Renal cortical epithelial cell (primary cell): Measurements from ENCODE around the gene LCE6A. TPM values are rescaled to one million over a fixed set of nuclear protein-coding genes. Genes with fewer than 3 reads are reported as not detected.
A peak's percentile ranks its signal among the peaks of the same experiment; 100 is the strongest.

ENCODE experiments used
- DNase-seq: peaks from one replicate; pipeline ENCODE4 v3.0.0-alpha.2; 2011; ENCODE audit warnings: low read depth
- total RNA-seq: library from RNA; depleted of rRNA; stranded (reverse); fragments of >200 nt; gene quantifications from 2 replicates; pipeline ENCODE4 v1.2.3, GENCODE V29; 2014

LCE6A gene, protein sequence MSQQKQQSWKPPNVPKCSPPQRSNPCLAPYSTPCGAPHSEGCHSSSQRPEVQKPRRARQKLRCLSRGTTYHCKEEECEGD
- total RNA-seq = not detected in 2 replicates

DNA sequence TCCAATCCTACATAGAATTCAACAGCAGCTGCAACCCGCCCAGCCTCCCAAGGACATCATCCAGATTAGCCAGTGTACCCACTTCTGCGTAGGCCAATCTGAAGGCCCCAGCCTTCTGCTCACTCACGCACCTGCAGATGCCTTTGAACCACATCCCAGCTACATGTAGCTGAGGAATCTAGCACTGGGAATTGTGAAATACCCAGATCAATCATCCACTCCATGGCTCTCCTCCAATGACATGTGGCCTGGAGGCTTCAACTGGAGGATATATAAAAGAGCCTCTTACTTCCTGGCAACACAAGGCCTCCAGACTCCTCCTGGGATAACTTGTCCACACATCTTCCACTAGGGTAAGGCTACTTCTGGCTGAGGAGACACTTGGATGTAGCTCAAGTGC, at the start of gene LCE6A:
LCE6A (plus strand) TSS at position 301 of the 400 bp plus-strand sequence. CDS start 665 bp downstream, outside the sequence.
- no peak for DNase-seq

DNA sequence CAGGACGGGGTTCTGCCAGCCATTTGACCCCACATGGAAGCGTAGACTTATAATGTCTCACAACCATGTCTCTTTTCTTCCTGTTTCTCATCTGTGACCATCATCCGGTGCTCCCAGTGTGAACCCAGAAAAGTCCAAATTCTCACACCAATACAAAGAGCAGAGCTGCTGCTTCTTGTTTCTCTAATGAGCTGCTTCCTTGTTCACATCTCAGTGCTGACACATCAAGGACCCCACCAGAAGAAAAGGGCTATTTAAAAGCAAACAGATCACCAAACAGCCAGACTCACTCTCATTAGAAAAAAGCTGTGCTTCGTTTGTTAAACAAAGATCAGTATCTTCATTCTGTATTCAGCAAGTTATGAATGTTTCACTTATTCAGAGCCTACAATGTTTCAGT, 47.0 kb upstream of the LCE6A start:
- DNase-seq = no peak

DNA sequence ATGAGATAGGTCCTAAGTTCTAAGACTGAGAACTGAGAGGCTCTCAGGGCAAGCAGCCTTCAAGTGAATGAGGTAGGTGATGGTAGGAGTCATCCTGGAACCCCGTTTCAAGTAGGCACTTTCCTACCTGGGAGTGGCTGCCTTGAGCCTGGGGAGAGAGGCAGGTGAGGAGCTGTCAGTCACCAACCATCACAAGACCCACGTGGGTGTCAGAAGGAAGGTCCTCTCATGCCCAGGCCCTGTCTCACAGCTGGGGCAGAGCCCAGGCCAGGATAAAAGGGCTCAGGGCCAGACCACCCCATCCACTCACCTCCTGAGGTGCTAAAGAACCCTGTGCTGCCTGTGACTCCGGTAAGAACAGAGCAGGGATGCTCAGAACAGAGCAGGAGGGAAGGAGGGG, 46.2 kb upstream of the LCE6A start, which contains the start of gene LCE1D:
LCE1D (plus strand) TSS at position 301 of the 400 bp plus-strand sequence. CDS start 1,074 bp downstream, outside the sequence.
- DNase-seq = no peak

DNA sequence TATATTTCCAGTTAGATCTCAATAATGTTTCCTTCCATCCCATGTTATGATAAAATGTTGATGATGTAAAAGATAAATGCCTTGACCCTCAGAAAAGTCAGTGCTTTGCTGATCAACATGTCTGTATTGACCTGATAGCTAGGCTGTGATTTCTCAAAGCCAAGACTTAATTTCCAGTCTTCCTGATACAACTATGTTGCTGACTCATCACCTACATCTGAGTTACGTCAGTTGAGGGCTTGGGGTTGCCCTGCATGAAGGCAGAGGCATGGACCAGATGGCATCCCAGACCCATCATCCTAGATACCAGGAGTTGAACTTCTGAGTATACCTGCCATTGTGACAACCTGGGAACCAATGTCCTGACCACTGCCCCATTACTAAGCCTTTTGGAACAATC, 41.3 kb upstream of the LCE6A start:
- DNase-seq = no peak

DNA sequence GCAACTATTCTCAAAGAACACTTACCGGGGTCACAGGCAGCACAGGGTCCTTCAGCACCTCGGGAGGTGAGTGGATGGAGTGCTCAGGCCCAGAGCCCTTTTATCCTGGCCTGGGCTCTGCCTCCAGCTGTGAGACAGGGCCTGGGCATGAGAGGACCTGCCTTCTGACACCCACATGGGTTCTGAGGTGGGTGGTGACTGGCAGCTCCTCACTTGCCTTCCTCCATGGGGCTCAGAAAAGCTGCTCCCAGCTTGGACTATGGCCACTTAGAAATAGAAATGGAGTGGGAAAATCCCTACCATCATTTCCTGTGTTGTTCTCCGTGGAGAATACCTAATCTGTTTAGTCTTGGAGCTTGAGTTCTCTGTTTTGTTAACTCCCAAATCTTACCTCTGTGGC, 36.1 kb upstream of the LCE6A start, which contains the start of gene LCE1C:
LCE1C (minus strand) TSS at position 76 of the 400 bp plus-strand sequence. CDS start 1,173 bp downstream, outside the sequence.
- no peak for DNase-seq

DNA sequence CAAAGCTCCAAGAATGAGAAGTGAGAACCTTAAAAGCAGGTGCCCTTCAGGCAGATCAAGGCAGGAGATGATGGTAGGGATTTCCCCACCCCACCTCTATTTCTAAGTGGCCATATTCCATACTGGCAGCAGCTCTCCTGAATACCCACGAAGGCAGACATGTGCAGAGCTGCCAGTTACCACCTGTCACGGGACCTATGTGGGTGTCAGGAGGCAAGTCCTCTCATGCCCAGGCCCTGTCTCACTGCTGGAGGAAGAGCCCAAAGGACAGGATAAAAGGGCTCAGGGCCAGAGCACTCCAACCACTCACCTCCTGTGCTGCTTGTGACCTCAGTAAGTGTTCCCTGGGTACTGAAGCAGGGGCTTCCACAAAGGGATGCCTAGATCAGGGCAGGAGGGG, 31.6 kb upstream of the LCE6A start:
- DNase-seq = no peak

DNA sequence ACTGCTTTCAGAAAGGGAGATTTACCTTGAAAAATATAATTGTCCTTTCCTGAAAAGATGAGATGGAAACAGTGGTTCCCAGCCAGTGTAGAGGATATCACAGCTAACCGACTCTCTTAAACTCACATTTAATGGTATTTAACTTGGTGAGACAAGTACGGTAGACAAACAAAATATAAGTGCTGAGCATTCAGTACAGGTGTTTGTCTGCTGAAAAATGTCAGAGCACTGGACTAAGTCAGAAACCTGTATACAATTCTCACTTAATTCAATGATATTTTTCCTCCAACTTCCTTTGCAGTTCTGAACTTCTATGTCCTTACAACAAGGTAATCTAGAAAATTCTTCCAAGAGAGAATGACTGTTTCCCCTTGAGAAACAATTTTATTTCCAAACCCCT, 31.0 kb upstream of the LCE6A start, which contains the start of gene LCE1B:
LCE1B (plus strand) TSS at position 301 of the 400 bp plus-strand sequence. CDS start 476 bp downstream, outside the sequence.
- no peak for DNase-seq

DNA sequence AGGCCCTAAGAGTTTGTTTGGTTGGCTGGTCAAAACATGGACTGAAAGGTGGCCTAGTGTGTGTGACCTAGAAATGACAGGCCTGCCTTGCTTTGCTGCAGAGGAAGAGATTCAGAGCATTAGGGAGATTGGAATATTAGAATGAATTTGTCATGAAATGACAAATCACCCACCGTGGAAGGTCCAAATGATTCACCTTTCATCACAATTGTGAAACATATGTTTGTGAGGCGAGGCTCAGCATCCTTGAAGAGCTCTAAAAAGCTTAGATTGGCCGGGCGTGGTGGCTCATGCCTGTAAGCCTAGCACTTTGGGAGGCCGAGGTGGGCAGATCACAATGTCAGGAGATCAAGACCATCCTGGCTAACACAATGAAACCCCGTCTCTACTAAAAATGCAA, 25.3 kb upstream of the LCE6A start:
- DNase-seq = no peak

DNA sequence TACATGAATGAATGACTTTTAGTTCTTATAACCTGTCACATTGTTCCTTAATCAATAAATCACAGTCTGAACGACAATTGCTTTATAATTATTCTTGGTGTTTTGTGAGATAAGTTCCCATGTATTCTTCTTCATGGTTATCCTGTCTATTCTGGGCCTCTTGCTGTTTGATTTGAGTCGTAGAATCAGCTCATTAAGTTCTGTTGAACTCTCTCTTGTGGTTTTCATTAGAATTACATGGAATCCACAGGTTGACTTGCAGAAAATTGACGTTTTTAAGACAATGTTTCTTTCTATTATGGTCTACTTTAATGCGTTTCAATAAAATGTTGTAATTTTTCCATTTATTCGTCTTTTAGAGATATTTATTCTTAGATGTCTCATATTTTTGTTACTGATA, 19.4 kb upstream of the LCE6A start:
- no peak for DNase-seq

DNA sequence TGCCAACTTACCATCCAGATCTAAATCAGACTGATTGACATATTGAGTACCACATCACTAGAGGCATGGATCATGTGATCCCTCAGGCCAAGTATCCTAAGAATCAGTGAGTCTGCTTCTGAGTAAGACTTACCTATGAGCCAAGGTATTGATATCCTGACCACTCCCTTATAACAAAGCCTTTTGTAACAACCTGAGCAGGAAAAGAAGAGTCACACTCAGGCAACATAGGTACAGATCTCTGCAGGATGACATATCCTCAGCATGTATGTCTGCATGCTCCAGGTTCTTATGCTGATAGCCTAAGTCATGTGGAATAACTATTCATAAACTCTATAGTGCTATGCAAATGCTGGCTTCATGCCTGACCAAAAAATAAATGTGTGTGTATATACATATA, 17.7 kb upstream of the LCE6A start:
- no peak for DNase-seq

DNA sequence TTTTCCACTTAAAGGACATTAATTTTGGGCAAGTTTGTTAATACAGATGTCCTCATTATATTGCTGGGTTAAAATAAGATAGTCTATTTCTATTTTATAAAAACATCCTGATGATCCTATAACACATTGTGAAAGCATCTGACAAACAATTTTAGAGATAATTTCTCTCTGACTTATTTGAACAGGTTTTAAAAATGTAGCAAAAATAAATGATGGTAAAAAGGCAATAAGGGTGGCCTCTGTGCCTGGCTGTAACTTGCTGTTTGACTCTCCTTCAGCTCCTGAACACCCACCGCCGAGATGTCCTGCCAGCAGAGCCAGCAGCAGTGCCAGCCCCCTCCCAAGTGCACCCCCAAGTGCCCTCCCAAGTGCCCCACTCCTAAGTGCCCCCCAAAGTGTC, 15.5 kb upstream of the LCE6A start, which contains the start of gene LCE1A:
LCE1A (plus strand) TSS at position 301 of the 400 bp plus-strand sequence; CDS start at position 301, 0 bp downstream.
- no peak for DNase-seq

DNA sequence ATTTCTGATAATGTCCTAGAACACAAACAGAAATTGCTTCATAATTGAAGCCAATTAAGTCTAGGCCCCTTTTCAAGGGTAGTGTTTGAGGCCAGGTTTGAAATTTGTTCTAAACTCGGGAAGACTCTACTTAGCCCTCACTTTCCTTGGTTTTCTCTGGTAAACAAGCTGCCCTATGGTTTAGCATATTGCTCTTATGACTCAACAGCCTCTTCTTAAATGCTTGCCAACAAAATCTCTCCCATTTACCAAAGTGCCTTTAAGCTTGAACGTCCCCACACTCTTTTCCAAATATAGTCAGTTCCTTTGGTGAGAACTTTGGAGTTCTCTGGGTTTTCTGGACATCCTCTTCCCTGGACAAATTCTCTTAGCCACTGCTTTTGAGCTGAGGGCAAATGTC, 5.8 kb upstream of the LCE6A start:
- no peak for DNase-seq

DNA sequence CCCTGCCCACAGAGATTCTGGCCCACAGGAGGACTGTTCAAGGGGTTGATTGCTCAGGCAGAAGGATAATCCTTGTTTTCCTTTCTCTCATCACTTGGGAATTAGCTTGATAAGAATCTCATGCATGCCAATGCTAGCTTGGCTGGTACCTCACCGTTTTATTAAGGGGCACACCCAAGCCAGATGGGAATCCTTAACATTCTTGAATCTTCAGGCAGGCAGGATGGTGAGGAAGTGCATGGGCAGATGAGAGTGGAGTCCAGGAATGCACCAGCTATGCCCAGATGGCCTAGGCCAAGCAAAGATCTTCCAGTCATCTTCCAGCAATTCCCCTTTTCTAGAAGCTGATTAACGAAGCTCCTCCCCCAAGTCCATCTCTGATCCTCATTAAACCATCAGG, 13.0 kb downstream of the LCE6A start:
- no peak for DNase-seq

DNA sequence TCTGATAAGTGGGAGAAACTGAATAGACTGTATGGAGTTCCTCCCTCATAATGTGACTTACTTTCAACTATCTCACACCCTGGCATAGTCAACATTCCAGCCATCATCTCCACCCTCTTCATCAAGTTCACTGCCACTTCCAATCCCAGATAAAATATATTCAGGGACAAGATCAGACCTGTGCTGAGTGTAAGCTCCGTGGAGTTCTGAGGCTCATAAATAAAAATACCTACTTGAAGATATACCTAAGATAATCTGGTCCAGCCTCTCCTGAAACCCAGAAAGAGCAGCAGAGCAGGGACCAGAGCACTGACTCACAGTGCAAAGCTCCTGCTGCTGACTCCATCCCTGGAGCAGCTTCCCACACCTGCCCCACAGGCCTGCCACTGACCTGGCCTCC, 15.4 kb downstream of the LCE6A start:
- DNase-seq = no peak

DNA sequence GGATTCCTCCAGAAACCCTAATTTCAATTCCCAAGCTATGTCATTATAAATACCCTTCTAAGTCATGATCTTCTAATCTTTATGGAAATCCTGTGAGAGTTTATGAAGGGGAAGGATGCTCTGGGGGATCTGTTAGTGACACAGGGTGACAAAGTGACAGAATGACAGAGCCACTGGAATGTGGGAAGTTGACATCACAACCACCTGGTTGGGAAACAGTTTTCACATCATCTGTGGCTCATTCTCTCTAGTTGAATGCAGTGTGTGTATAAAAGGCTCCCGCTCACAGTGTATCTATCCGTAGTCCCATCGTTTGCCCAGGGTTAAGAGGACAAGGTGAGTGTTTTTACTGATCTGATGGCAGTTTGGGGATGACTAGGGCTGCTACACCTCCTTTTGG, 17.0 kb downstream of the LCE6A start, which contains the start of gene LCE7A:
LCE7A (plus strand) TSS at position 301 of the 400 bp plus-strand sequence. CDS start 702 bp downstream, outside the sequence.
- no peak for DNase-seq

DNA sequence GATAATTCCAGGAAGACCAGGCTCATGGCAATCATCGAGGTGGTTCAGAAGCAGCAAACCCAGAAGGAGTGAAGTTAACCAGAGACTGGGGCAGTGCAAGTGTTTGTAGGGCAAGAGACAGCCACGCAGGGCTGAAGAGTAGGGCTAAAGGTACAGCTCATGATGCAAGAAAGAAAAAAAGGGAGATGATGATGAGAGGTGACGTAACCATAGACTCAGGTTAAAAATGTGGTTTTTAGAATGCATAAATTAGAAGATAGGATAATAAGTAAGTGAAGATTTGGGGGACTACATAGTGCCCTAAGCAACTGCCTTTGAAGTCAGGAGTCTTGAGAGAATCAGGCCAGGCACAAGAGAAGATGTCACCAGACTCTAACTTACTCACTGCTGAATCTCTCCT, 17.5 kb downstream of the LCE6A start:
- DNase-seq = no peak

DNA sequence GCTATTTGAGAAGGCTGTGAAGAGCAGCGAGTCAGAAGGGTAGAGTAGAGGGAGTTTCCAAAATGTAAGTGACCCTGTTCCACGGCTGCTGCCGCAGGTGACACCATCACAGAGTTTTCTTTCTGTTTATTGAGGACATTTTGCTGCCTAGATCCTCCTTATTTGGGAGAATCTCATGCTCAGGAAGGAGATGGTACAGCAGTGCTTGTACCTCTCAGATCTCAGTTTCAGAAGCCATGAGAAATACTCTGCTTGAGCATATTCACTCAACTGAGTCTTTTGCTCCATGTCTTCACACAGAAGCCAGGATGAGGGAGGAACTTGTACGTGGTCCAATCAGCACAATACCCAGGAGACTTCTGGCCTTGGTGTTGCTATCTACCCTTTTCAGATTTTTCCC, 18.7 kb downstream of the LCE6A start:
- DNase-seq = no peak

DNA sequence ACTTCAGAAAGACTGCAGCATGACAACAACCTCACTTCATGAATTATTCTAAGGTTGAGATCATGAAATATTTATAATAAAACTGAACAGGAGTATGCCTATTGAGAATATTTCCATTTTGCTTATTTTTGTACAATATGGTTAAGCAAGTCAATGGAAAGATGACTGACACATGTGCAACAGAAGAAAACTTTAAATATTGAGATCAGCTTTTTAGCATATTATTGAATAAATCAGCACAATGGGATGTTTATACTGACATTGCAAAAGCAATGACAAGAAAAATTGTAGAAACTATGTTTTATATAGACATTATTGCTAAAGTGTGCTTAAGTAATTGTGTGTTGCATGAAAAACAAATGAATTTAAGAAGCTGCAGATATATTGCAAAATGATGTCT, 21.8 kb downstream of the LCE6A start:
- DNase-seq = no peak

DNA sequence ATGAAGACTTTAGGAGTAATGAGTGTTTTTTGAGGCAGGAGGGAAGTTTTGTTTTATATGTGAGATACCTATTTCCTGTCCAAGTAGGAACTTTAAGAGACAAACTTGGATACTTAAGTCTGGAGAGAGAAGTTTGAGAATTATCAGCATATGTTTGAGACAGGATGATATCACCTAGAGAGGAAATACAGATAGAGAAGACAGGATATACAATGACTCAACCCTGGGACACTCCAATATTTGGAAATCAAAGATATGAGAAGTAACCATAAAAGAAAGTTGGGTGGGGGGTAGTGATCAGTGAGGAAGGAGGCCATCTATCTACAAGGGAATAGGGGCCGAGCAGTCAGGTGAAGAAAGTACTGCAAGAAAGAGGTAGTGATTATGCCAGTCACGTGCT, 23.7 kb downstream of the LCE6A start:
- DNase-seq = no peak

DNA sequence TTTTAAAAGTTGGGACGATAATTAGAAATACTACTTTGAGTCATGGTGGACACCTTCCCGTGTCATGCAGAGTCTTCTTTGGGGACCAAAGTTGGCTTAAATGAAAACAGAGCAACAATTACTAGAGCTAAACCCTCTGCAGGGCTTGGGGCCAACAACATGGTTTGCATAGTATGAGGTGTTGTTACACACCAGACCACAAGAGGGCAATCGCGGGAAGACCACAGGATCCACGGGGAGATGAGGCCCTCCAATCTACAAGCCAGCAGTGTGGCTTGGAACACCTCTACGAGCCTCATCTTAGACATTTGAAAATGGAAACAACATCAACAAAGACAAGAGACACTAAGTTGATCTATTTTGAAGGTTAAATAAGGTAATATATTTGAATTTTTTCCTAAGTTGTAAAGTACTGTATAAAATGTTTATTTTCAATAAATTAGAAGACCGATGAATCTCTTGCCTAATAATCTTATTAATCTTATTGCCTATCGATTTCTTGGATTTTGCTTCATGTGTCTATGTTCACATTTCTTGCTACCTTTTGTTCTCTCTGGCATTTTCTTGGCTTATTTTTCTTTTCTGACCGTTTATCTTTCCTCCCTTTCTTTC, 27.3 kb downstream of the LCE6A start:
- peak; percentile 51 for DNase-seq

DNA sequence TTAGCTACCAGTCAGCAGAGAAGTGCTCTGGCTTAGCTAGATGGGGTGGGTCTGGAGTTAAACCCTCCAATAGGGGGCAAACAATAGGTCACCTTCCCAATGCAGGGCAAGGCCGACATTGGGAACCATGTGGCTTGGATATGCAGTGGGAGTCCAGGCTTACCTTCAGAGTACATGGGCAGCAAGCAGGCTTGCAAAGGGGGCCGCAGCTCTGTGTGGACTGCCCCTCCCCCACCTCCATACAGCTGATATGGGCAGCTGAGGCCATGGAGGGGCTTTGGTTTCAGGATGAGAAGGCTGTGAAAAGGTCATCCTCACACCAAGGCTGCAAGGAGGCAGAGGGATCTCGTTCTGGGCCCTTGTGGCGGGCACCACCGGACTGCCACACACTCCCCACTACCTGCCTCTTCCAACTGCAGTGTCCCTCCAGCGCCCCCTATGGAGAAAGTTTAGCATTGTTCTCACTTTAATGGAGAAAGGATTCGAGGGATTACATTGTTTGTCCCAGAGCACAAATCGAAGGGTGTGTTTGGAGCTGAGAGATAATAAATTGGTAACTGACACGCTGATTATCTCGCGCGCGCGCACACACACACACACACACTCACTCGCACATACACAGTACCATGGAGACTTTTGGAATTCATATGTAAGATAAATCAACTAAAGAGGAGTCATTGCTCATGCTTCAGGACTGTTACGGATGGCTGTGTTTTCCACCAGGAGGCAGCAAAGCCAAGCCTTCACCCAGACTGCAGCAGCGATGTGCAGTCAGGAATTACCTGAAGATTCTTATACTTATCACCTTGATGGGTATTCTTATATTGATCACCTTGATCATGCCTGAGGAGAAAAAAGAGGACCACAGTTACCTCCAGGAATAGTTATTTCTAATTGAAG, 28.4 kb downstream of the LCE6A start:
- DNase-seq = peak; percentile 2

DNA sequence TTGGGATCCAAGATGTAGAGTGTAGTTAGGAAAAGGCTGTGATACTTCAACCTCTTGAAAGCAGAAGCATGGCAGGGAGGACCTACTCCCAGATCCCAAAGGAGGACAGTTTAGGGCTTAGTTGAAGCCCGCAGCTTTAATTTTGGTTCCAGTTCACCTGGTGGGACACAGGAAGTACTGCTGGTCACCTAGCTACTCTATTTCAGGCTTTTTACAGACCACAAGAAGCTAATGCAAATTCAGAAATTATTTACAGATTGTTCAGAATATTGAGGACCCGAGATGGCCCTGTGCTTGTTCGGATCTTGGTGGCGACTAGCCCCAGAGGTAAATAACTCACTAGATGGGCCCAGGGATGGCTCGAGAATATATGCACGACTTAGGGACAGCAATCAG, 29.1 kb downstream of the LCE6A start:
- no peak for DNase-seq
